GM10266 (cell line): ENCODE results near the gene ADAMTSL3.

Experiments
- DNase-seq: peaks from one replicate; pipeline ENCODE4 v3.0.0; 2012; ENCODE audit errors: extremely low spot score
- CTCF ChIP-seq: IDR thresholded peaks from 2 replicates; pipeline ENCODE4 v1.5.1; 2012; ENCODE audit warnings: mild to moderate bottlenecking, low read depth; ENCODE audit not compliant: control insufficient read depth, insufficient read depth; ENCODE audit errors: missing control alignments

ADAMTSL3 gene

DNA sequence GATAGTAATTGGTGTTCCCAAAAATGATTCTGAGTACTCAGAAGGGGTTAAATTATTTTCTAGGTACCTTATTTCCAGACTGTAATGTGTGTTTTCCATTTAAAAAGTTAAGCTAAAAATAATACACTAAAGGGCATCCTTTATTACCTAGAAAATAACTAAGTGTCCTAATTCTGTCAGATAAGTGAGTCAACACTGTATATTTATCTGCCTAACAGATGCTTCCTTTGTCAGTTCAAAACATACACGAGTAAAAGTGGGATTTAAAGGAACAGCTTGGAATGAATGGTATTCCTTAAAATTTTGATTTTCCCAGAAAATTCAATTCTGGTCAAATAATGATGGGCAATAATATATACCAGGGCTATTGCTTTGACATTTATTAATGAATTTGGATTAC lies 78.3 kb downstream of the ADAMTSL3 start:
- no peak for DNase-seq
- no peak for TF ChIP-seq CTCF

- TF ChIP-seq CTCF: no peak
- DNase-seq: no peak
These were observed 78.8 kb downstream of the ADAMTSL3 start for GRCh38 chr15:83732770-83733169.

DNA sequence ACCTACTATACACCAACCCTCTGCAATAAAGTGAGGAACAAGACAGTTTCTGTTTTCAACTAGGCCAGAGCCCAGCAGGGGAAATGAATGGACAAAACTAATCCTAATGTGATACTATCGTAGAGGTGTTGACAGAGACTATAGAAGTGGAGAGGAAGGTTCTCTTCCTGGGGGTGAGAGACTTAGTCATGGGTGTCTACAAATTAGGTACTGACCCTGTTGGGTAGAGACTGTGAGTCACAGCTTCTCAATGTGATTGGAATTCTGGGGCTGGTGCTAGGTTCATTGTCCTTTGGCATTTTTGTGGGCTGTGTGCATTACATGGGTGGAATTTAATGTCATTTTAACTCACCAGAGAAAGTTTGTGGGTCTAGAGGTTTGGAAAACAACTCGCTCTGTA lies 79.3 kb downstream of the ADAMTSL3 start:
- DNase-seq: no peak
- no peak for TF ChIP-seq CTCF

DNA sequence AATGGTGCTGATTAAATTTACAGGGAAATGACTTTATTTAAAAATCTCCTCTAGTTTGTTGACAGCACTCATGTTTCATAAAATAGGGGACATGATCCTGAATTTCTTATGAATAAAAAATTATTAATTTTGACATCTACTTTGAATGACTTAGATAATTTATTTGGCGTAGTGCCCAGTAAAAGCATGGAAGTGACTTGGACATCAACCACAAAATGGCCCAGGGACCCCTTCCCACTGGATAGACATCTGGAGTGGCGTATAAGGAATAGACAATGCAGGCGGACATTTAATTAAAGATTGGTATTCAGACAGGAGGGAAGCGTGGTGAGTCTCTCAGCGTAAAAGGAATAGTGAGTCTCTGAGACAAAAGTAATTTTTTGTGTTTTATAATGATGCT lies 79.8 kb downstream of the ADAMTSL3 start:
- DNase-seq: no peak
- TF ChIP-seq CTCF: no peak

DNA sequence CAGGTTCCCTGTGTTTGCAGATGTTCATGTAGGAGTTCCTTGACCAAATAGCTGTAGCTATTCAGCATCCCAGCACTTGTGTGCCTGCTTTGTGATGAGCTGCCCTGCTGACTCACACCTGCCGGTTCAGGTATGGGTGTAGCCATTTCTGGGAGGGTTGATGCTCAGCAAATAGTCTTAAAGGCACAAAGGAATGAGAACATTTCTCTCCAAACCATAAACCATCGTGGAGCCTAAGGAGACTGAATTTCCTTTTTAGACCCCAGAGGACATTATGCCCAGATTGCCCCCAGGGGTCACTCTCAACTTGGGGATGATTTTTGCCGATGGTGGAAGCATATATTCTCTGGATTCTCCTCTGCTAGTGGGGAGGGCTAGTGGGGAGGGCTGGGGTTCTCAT lies 80.6 kb downstream of the ADAMTSL3 start:
- peak; percentile 27 for DNase-seq
- TF ChIP-seq CTCF: peak; percentile 52

DNA sequence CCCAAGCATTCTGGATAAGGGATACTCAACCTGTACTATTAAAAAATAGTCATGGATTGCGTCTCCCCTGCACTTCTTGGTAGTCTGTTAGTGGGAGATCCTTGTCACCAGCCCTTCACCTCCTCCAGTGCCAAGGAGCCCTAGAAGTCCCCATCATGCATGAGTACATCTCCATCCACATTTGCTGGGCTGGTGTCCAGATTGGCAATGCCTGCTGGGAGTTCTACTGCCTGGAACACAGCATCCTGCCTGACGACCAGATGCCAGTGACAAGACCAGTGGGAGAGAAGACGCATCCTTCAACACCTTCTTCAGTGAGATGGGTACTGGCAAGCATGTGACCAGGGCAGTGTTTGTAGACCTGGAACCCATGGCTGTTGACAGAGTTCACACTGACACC lies 85.7 kb downstream of the ADAMTSL3 start:
- DNase-seq: no peak
- no peak for TF ChIP-seq CTCF

GRCh38 chr15:83745771-83746170 lies 91.8 kb downstream of the ADAMTSL3 start:
- DNase-seq: no peak
- no peak for TF ChIP-seq CTCF
